Caco-2 (cell line): Measurements from ENCODE around the gene PRKAR1A. TPM values are rescaled to one million over a fixed set of nuclear protein-coding genes. Genes with fewer than 3 reads are reported as not detected.

Experiments
- BruUV-seq: library from RNA; stranded (reverse); fragments of 400-500 nt; replicated peaks from 2 replicates; lab custom pipeline; 2021; lab: Mats Ljungman, UMichigan
- CTCF ChIA-PET: fragments of 300-600 bp; sonication (Branson Sonifier 250); formaldehyde crosslinking; loops from one replicate; lab custom pipeline; 2022; ENCODE audit warnings: antibody characterized with exemption; lab: Charles Lee
- POLR2A ChIA-PET: fragments of 300-600 bp; sonication (Branson Sonifier 250); formaldehyde crosslinking; loops from one replicate; lab custom pipeline; 2022; ENCODE audit warnings: antibody characterized with exemption; lab: Charles Lee
- DNase-seq, 2 experiments: peaks; one replicate each; pipeline versions ENCODE4 v3.0.0 to v3.0.0-alpha.2; 2020 to 2022
- H3K27me3 ChIP-seq: replicated peaks from 2 replicates; pipeline ENCODE4 v1.6.0; 2011; ENCODE audit warnings: low read length; ENCODE audit not compliant: control insufficient read depth, insufficient read depth
- H3K36me3 ChIP-seq: 2 replicates; pipeline ENCODE4 v1.5.1; 2011; ENCODE audit warnings: low read length; ENCODE audit not compliant: control insufficient read depth, insufficient read depth
- H3K4me1 ChIP-seq: fragments of 250-450 bp; sonication (Bioruptor Pico); 2 replicates; pipeline ENCODE4 v1.5.1; 2020; ENCODE audit warnings: mild to moderate bottlenecking
- H3K4me3 ChIP-seq: 2 replicates; pipeline ENCODE4 v1.5.1; 2011; ENCODE audit warnings: low read depth, mild to moderate bottlenecking, control low read depth, low read length
- H3K9me3 ChIP-seq: fragments of 250-450 bp; sonication (Bioruptor Pico); 2 replicates; pipeline ENCODE4 v1.5.1; 2020; ENCODE audit warnings: mild to moderate bottlenecking, moderate library complexity
- H3K27ac Mint-ChIP-seq: one replicate; pipeline ENCODE4 v1.8.0; 2022; ENCODE audit warnings: mixed read lengths; ENCODE audit not compliant: unreplicated experiment
- H3K27me3 Mint-ChIP-seq: one replicate; pipeline ENCODE4 v1.8.0; 2022; ENCODE audit warnings: mixed read lengths; ENCODE audit not compliant: insufficient read depth, unreplicated experiment
- H3K36me3 Mint-ChIP-seq: one replicate; pipeline ENCODE4 v1.8.0; 2022; ENCODE audit warnings: mild to moderate bottlenecking, mixed read lengths; ENCODE audit not compliant: insufficient read depth, unreplicated experiment
- H3K4me1 Mint-ChIP-seq: one replicate; pipeline ENCODE4 v1.8.0; 2022; ENCODE audit warnings: low read depth, mixed read lengths; ENCODE audit not compliant: unreplicated experiment
- H3K4me3 Mint-ChIP-seq: one replicate; pipeline ENCODE4 v1.8.0; 2022; ENCODE audit warnings: mild to moderate bottlenecking, moderate library complexity, mixed read lengths; ENCODE audit not compliant: unreplicated experiment
- H3K9me3 Mint-ChIP-seq: one replicate; pipeline ENCODE4 v1.8.0; 2022; ENCODE audit warnings: mixed read lengths; ENCODE audit not compliant: unreplicated experiment
- CTCF ChIP-seq, 2 experiments: fragments of 200-600 bp in 1 of 2; IDR thresholded peaks; 1 replicate in 1 of 2; 2 replicates in 1 of 2; pipeline versions ENCODE4 v1.5.1 to v1.8.0; 2011 to 2022; ENCODE audit warnings: antibody characterized with exemption in 1 of 2, control low read depth in 1 of 2, inconsistent platforms in 1 of 2, low read depth in 1 of 2, low read length in 1 of 2, mild to moderate bottlenecking in 1 of 2, moderate library complexity in 1 of 2; ENCODE audit not compliant: insufficient read depth in 1 of 2, severe bottlenecking in 1 of 2, unreplicated experiment in 1 of 2
- intact Hi-C: fragments of 100-400 bp; cut with micrococcal nuclease; formaldehyde crosslinking; loops from one replicate; pipeline ENCODE4 v1.10.0; 2022; ENCODE audit not compliant: unreplicated experiment
- total RNA-seq: library from RNA; stranded (reverse); gene quantifications from 2 replicates; pipeline ENCODE4 v1.2.3, GENCODE V29; 2022

Gene PRKAR1A
- total RNA-seq, 1 experiment from 2014 or later = 160 TPM

DNA sequence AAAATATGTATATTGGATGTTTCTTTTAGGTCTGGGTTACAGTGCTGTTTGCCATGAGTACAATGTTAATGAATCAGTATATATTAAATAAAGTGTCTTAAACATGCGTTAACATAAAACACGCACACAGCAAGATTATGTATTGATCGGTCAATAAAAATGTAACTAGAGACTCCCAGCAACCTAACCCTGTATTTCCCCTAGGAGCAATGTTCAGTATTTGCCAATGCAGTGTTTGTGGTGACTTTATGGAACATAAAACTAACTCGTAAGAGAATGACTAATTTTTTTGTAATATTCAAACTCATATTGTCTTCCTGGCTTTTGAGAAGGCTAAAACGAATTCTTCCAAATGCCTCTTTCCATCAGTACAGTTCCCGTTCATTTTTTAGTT, 22.5 kb downstream of the PRKAR1A start:
- DNase-seq = no peak
- no peaks in the 10 kb centered on the region for H3K4me1 ChIP-seq
- H3K27me3 ChIP-seq = no peaks in the 10 kb centered on the region
- no peak for TF ChIP-seq CTCF (IDR thresholded peaks at IDR 0.05; ENCODE audit: insufficient read depth in 1 of 2, low read depth in 1 of 2, low read length in 1 of 2, severe bottlenecking in 1 of 2, unreplicated experiment in 1 of 2)
- Mint-ChIP-seq H3K27me3 (no peaks in the 10 kb centered on the region), H3K4me3 (no peak overlapping the region), H3K36me3 (peaks cover 70% of the 10 kb centered on the region), H3K27ac (no peak overlapping the region), H3K4me1 (no peaks in the 10 kb centered on the region), H3K9me3 (no peaks in the 10 kb centered on the region)
- no peaks in the 10 kb centered on the region for H3K9me3 ChIP-seq
- ChIA-PET POLR2A (no interaction called here), CTCF (no interaction called here)
- BruUV-seq = no TSS peak
- H3K36me3 ChIP-seq = peaks cover 3% of the 10 kb centered on the region; the same call in 1 of the 2 replicates
- H3K4me3 ChIP-seq = no peak overlapping the region
- intact Hi-C loops = loop anchor here (1.0 kb wide), 2 partner anchors 80 to 226 kb away; no protein-coding TSS in a partner anchor

GRCh38 chr17:68535922-68536321, 23.7 kb downstream of the PRKAR1A start:
- DNase-seq = no peak
- Mint-ChIP-seq H3K36me3 (peaks cover 58% of the 10 kb centered on the region), H3K27me3 (no peaks in the 10 kb centered on the region), H3K4me3 (no peak overlapping the region), H3K4me1 (no peaks in the 10 kb centered on the region), H3K9me3 (no peaks in the 10 kb centered on the region), H3K27ac (no peak overlapping the region)
- BruUV-seq = no TSS peak
- Histone ChIP-seq H3K4me1 (no peaks in the 10 kb centered on the region), H3K9me3 (no peaks in the 10 kb centered on the region), H3K27me3 (no peaks in the 10 kb centered on the region), H3K36me3 (peaks cover 5% of the 10 kb centered on the region; the same call in 1 of the 2 replicates), H3K4me3 (no peak overlapping the region)
- no peak for TF ChIP-seq CTCF (IDR thresholded peaks at IDR 0.05; ENCODE audit: insufficient read depth in 1 of 2, low read depth in 1 of 2, low read length in 1 of 2, severe bottlenecking in 1 of 2, unreplicated experiment in 1 of 2)
- intact Hi-C loops = no loop called here
- POLR2A ChIA-PET = no interaction called here
- CTCF ChIA-PET = no interaction called here

DNA sequence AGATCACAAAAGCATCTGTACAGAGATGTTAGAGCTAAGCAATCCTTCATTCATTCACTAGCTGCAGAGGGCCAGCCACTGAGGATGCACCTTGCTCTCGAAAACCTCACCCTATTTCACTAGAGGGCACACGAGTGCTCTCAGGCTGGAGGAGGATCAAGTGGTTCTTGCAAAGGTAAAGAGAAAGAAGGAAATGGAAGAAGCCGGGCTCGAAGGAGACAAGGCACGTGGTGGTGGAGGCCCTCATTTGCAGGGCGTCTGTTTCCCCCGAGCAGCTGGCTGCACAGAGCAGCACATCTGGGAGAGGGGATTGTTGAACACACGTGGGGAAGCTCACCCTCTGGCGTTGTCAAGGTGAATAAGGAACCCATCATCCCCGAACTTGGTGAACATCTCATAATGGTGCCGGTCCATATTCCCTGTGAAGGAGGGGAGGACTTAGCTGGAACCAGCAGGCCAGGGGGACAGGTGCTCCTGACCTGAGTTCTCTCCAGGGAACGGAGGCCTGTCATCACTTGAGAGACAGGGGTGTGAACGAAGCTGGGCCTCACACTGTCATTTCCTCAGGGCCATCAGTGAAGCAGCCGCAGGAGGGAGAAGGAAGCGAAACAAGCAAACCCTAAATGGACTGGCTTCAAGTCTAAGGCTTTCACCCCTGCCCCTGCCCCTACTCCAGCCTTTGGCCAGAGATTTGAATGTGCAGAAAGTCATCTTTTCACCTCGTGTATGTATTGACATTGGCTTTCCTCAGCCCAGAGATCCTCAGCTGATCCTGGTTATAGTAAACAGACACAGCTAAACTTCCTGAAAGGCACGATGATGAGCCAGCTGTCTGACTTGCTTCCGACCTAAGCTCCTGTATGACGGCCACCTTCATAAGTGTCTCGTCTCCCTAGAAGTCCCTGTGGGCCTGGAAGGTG, 27.6 kb downstream of the PRKAR1A start:
- CTCF ChIA-PET = interaction anchor here (1.0 kb wide), 1 partner anchor 74 kb away, joined by 3 read pairs; no protein-coding TSS in a partner anchor
- Histone ChIP-seq H3K4me3 (no peak overlapping the region), H3K36me3 (peaks cover 5% of the 10 kb centered on the region; the same call in 1 of the 2 replicates), H3K9me3 (no peaks in the 10 kb centered on the region), H3K4me1 (no peaks in the 10 kb centered on the region), H3K27me3 (no peaks in the 10 kb centered on the region)
- TF ChIP-seq CTCF (IDR thresholded peaks at IDR 0.05; ENCODE audit: insufficient read depth in 1 of 2, low read depth in 1 of 2, low read length in 1 of 2, severe bottlenecking in 1 of 2, unreplicated experiment in 1 of 2) = peak in 1 of 2 experiments; percentile 37
- Mint-ChIP-seq H3K27ac (no peak overlapping the region), H3K9me3 (no peaks in the 10 kb centered on the region), H3K36me3 (peaks cover 55% of the 10 kb centered on the region), H3K4me3 (no peak overlapping the region), H3K4me1 (peaks cover 6% of the 10 kb centered on the region), H3K27me3 (no peaks in the 10 kb centered on the region)
- intact Hi-C loops = loop anchor here (2.0 kb wide), 1 partner anchor 59 kb away; no protein-coding TSS in a partner anchor
- BruUV-seq = no TSS peak
- peak in 1 of 2 experiments; percentile 14 for DNase-seq
- POLR2A ChIA-PET = no interaction called here
